ENCODE measurements around the gene AREL1.
A peak's percentile ranks its signal among the peaks of the same experiment; 100 is the strongest.

The AREL1 gene

GRCh38 chr14:74684434-74684833, 28.4 kb downstream of the AREL1 start:
- Mint-ChIP-seq H3K4me3 (peak overlapping the region; percentile 46), H3K27ac (peak overlapping the region; percentile 46), H3K9me3 (ENCODE audit: low read depth) (no peaks in the 10 kb centered on the region), H3K4me1 (ENCODE audit: low read depth) (peaks cover 27% of the 10 kb centered on the region), H3K36me3 (peaks cover 15% of the 10 kb centered on the region), H3K27me3 (no peaks in the 10 kb centered on the region)

- H3K9me3 Mint-ChIP-seq (ENCODE audit: low read depth) = no peaks in the 10 kb centered on the region
Measured at GRCh38 chr14:74683406-74683805, 29.5 kb downstream of the AREL1 start.

GRCh38 chr14:74682169-74682952, 30.5 kb downstream of the AREL1 start:
- H3K4me1 Mint-ChIP-seq (ENCODE audit: low read depth) = peaks cover 25% of the 10 kb centered on the region
- peaks cover 11% of the 10 kb centered on the region for H3K36me3 Mint-ChIP-seq
- no peak overlapping the region for H3K4me3 Mint-ChIP-seq
- no peaks in the 10 kb centered on the region for H3K27me3 Mint-ChIP-seq
- H3K27ac Mint-ChIP-seq = no peak overlapping the region
- H3K9me3 Mint-ChIP-seq (ENCODE audit: low read depth) = no peaks in the 10 kb centered on the region

More at GRCh38 chr14:74683406-74683805, 29.5 kb downstream of the AREL1 start:
- Mint-ChIP-seq H3K27ac (peak overlapping the region; percentile 76), H3K4me1 (ENCODE audit: low read depth) (peaks cover 26% of the 10 kb centered on the region), H3K4me3 (no peak overlapping the region), H3K27me3 (no peaks in the 10 kb centered on the region), H3K36me3 (peaks cover 13% of the 10 kb centered on the region)

- Mint-ChIP-seq H3K27ac (no peak overlapping the region), H3K4me3 (no peak overlapping the region), H3K36me3 (peaks cover 7% of the 10 kb centered on the region), H3K27me3 (no peaks in the 10 kb centered on the region), H3K4me1 (ENCODE audit: low read depth) (no peaks in the 10 kb centered on the region), H3K9me3 (ENCODE audit: low read depth) (no peaks in the 10 kb centered on the region)
Measured at GRCh38 chr14:74675219-74675618, 37.7 kb downstream of the AREL1 start.

- Mint-ChIP-seq H3K4me1 (ENCODE audit: low read depth) (no peaks in the 10 kb centered on the region), H3K9me3 (ENCODE audit: low read depth) (no peaks in the 10 kb centered on the region), H3K4me3 (no peak overlapping the region), H3K36me3 (peaks cover 5% of the 10 kb centered on the region), H3K27me3 (no peaks in the 10 kb centered on the region), H3K27ac (no peak overlapping the region)
Measured at GRCh38 chr14:74673768-74674167, 39.1 kb downstream of the AREL1 start.

- Mint-ChIP-seq H3K9me3 (ENCODE audit: low read depth) (no peaks in the 10 kb centered on the region), H3K36me3 (peaks cover 7% of the 10 kb centered on the region), H3K4me3 (no peak overlapping the region), H3K27me3 (no peaks in the 10 kb centered on the region), H3K4me1 (ENCODE audit: low read depth) (peaks cover 4% of the 10 kb centered on the region), H3K27ac (no peak overlapping the region)
Measured at GRCh38 chr14:74671789-74672188, 41.1 kb downstream of the AREL1 start.

GRCh38 chr14:74670726-74671411, 42.0 kb downstream of the AREL1 start:
- H3K4me1 Mint-ChIP-seq (ENCODE audit: low read depth) = peaks cover 4% of the 10 kb centered on the region
- no peak overlapping the region for H3K27ac Mint-ChIP-seq
- no peaks in the 10 kb centered on the region for H3K27me3 Mint-ChIP-seq

GRCh38 chr14:74669846-74670245, 43.0 kb downstream of the AREL1 start:
- Mint-ChIP-seq H3K27ac (no peak overlapping the region), H3K27me3 (no peaks in the 10 kb centered on the region), H3K4me3 (no peak overlapping the region), H3K9me3 (ENCODE audit: low read depth) (no peaks in the 10 kb centered on the region), H3K36me3 (peaks cover 4% of the 10 kb centered on the region), H3K4me1 (ENCODE audit: low read depth) (peaks cover 4% of the 10 kb centered on the region)

More at GRCh38 chr14:74670726-74671411, 42.0 kb downstream of the AREL1 start:
- Mint-ChIP-seq H3K9me3 (ENCODE audit: low read depth) (no peaks in the 10 kb centered on the region), H3K4me3 (no peak overlapping the region), H3K36me3 (peaks cover 4% of the 10 kb centered on the region)

GRCh38 chr14:74669256-74669655, 43.6 kb downstream of the AREL1 start:
- Mint-ChIP-seq H3K9me3 (ENCODE audit: low read depth) (no peaks in the 10 kb centered on the region), H3K36me3 (peaks cover 4% of the 10 kb centered on the region), H3K4me3 (no peak overlapping the region), H3K27me3 (no peaks in the 10 kb centered on the region), H3K27ac (no peak overlapping the region), H3K4me1 (ENCODE audit: low read depth) (peaks cover 4% of the 10 kb centered on the region)

GRCh38 chr14:74667758-74668157, 45.1 kb downstream of the AREL1 start:
- no peak overlapping the region for H3K4me3 Mint-ChIP-seq
- H3K27ac Mint-ChIP-seq = no peak overlapping the region
- H3K9me3 Mint-ChIP-seq (ENCODE audit: low read depth) = no peaks in the 10 kb centered on the region

GRCh38 chr14:74664717-74665116, 48.2 kb downstream of the AREL1 start:
- Mint-ChIP-seq H3K9me3 (ENCODE audit: low read depth) (no peaks in the 10 kb centered on the region), H3K36me3 (peaks cover 12% of the 10 kb centered on the region), H3K27ac (no peak overlapping the region), H3K27me3 (no peaks in the 10 kb centered on the region), H3K4me1 (ENCODE audit: low read depth) (peaks cover 4% of the 10 kb centered on the region), H3K4me3 (no peak overlapping the region)

More at GRCh38 chr14:74667758-74668157, 45.1 kb downstream of the AREL1 start:
- peaks cover 7% of the 10 kb centered on the region for H3K36me3 Mint-ChIP-seq
- H3K4me1 Mint-ChIP-seq (ENCODE audit: low read depth) = peaks cover 4% of the 10 kb centered on the region
- no peaks in the 10 kb centered on the region for H3K27me3 Mint-ChIP-seq

- no peaks in the 10 kb centered on the region for H3K27me3 Mint-ChIP-seq
Measured at GRCh38 chr14:74663884-74664283, 49.0 kb downstream of the AREL1 start.

GRCh38 chr14:74661726-74662450, 51.0 kb downstream of the AREL1 start:
- Mint-ChIP-seq H3K36me3 (peaks cover 12% of the 10 kb centered on the region), H3K27ac (no peak overlapping the region), H3K4me1 (ENCODE audit: low read depth) (no peaks in the 10 kb centered on the region), H3K4me3 (no peak overlapping the region), H3K9me3 (ENCODE audit: low read depth) (no peaks in the 10 kb centered on the region), H3K27me3 (no peaks in the 10 kb centered on the region)

More at GRCh38 chr14:74663884-74664283, 49.0 kb downstream of the AREL1 start:
- no peak overlapping the region for H3K4me3 Mint-ChIP-seq
- no peak overlapping the region for H3K27ac Mint-ChIP-seq
- peaks cover 12% of the 10 kb centered on the region for H3K36me3 Mint-ChIP-seq
- no peaks in the 10 kb centered on the region for H3K9me3 Mint-ChIP-seq (ENCODE audit: low read depth)
- H3K4me1 Mint-ChIP-seq (ENCODE audit: low read depth) = peaks cover 4% of the 10 kb centered on the region

- no peaks in the 10 kb centered on the region for H3K4me1 Mint-ChIP-seq (ENCODE audit: low read depth)
- no peaks in the 10 kb centered on the region for H3K9me3 Mint-ChIP-seq (ENCODE audit: low read depth)
- H3K27me3 Mint-ChIP-seq = no peaks in the 10 kb centered on the region
- H3K4me3 Mint-ChIP-seq = no peak overlapping the region
- peaks cover 12% of the 10 kb centered on the region for H3K36me3 Mint-ChIP-seq
- no peak overlapping the region for H3K27ac Mint-ChIP-seq
Measured at GRCh38 chr14:74660863-74661262, 52.0 kb downstream of the AREL1 start.

GRCh38 chr14:74660167-74660566, 52.7 kb downstream of the AREL1 start:
- peaks cover 10% of the 10 kb centered on the region for H3K36me3 Mint-ChIP-seq
- H3K4me3 Mint-ChIP-seq = no peak overlapping the region
- H3K4me1 Mint-ChIP-seq (ENCODE audit: low read depth) = no peaks in the 10 kb centered on the region
- no peaks in the 10 kb centered on the region for H3K27me3 Mint-ChIP-seq
- H3K9me3 Mint-ChIP-seq (ENCODE audit: low read depth) = no peaks in the 10 kb centered on the region
- H3K27ac Mint-ChIP-seq = no peak overlapping the region

Data from activated naive CD8-positive, alpha-beta T cell (primary cell).